HCT116 (cell line): ENCODE measurements around the gene C1orf167.

ENCODE experiments used
- CTCF ChIP-seq, 3 experiments: fragments of 200-600 bp in 1 of 3; sonication (generic) in 1 of 3; IDR thresholded peaks in 2 of 3; conservative IDR thresholded peaks in 1 of 3; 2 replicates each; pipeline ENCODE4 v1.5.1; 2012 to 2017; ENCODE audit warnings: low read depth in 2 of 3, low read length in 2 of 3, antibody characterized with exemption in 1 of 3, borderline replicate concordance in 1 of 3, control low read depth in 1 of 3, mild to moderate bottlenecking in 1 of 3, mixed read lengths in 1 of 3, mixed run types in 1 of 3, moderate library complexity in 1 of 3; ENCODE audit not compliant: insufficient read depth in 1 of 3
- EZH2phosphoT487 ChIP-seq: fragments of 200-600 bp; IDR thresholded peaks from 2 replicates; pipeline ENCODE4 v1.6.1; 2018; ENCODE audit warnings: antibody characterized with exemption, borderline replicate concordance
- POLR2A ChIP-seq: IDR thresholded peaks from 2 replicates; pipeline ENCODE4 v1.7.0; 2011; ENCODE audit warnings: borderline replicate concordance; ENCODE audit not compliant: insufficient read depth, insufficient read length; ENCODE audit errors: extremely low read depth
- REST ChIP-seq: IDR thresholded peaks from 2 replicates; pipeline ENCODE4 v1.6.1; 2012; ENCODE audit warnings: low read depth

- TF ChIP-seq CTCF (IDR thresholded peaks at IDR 0.05 in 2 of 3, conservative IDR thresholded peaks at IDR 0.05 in 1 of 3; ENCODE audit: borderline replicate concordance in 1 of 3, insufficient read depth in 1 of 3, low read depth in 2 of 3, low read length in 2 of 3) (no peak), REST (no peak), EZH2phosphoT487 (no peak), POLR2A (no peak)
These were observed 55.2 kb downstream of the C1orf167 start for GRCh38 chr1:11817192-11817591.
